HPDE6-E6E7 (cell line): ENCODE measurements around the gene TRIP6.
A peak's percentile ranks its signal among the peaks of the same experiment; 100 is the strongest.

ENCODE experiments used
- DNase-seq: peaks from one replicate; pipeline ENCODE4 v3.0.0; 2011; ENCODE audit warnings: missing footprints; ENCODE audit errors: extremely low spot score

TRIP6 gene

GRCh38 chr7:100867040-100867775 is at the start of gene TRIP6:
TSS of gene TRIP6 (plus strand) at chr7:100867387. CDS start at chr7:100867498, 111 bp downstream.
- peak; percentile 88 for DNase-seq

GRCh38 chr7:100818366-100818765 is 48.8 kb upstream of the TRIP6 start:
- DNase-seq = no peak

GRCh38 chr7:100818825-100819224 is 48.4 kb upstream of the TRIP6 start:
- DNase-seq = no peak

- DNase-seq = no peak
Measured at GRCh38 chr7:100819586-100819985, 47.6 kb upstream of the TRIP6 start.

- DNase-seq = no peak
Measured at GRCh38 chr7:100822236-100823139, 44.7 kb upstream of the TRIP6 start.

- no peak for DNase-seq
Measured at GRCh38 chr7:100823140-100823525, 44.1 kb upstream of the TRIP6 start.

GRCh38 chr7:100823534-100823933 is 43.7 kb upstream of the TRIP6 start:
- DNase-seq = no peak

- DNase-seq = no peak
Measured at GRCh38 chr7:100824499-100825214, 42.5 kb upstream of the TRIP6 start.

GRCh38 chr7:100825215-100825671 is 41.9 kb upstream of the TRIP6 start:
- no peak for DNase-seq

GRCh38 chr7:100825751-100826513 is 41.3 kb upstream of the TRIP6 start:
- no peak for DNase-seq

- no peak for DNase-seq
Measured at GRCh38 chr7:100826514-100827329, 40.5 kb upstream of the TRIP6 start.

GRCh38 chr7:100827330-100828226 is 39.6 kb upstream of the TRIP6 start, which contains the start of gene EPHB4:
TSS of gene EPHB4 (minus strand) at chr7:100827523. CDS start at chr7:100827030, 493 bp downstream.
- peak; percentile 52 for DNase-seq

GRCh38 chr7:100829150-100829716 is 38.0 kb upstream of the TRIP6 start:
- DNase-seq = no peak

- no peak for DNase-seq
Measured at GRCh38 chr7:100830396-100830795, 36.8 kb upstream of the TRIP6 start.

- DNase-seq = no peak
Measured at GRCh38 chr7:100832281-100832633, 34.9 kb upstream of the TRIP6 start.

- peak; percentile 92 for DNase-seq
Measured at GRCh38 chr7:100835903-100836811, 31.0 kb upstream of the TRIP6 start.

GRCh38 chr7:100836812-100837098 is 30.4 kb upstream of the TRIP6 start:
- no peak for DNase-seq
